Ascending aorta (tissue), 2 donors: ENCODE data around the gene ZSCAN21. TPM values are rescaled to one million over a fixed set of nuclear protein-coding genes. Genes with fewer than 3 reads are reported as not detected.

ENCODE experiments used
- DNase-seq, 2 donors: peaks; one replicate each; pipeline ENCODE4 v3.0.0-alpha.2; 2019; ENCODE audit warnings: low spot score in 2 of 2
- H3K27ac ChIP-seq, 2 donors: fragments of 200-600 bp; sonication (generic); one replicate each; pipeline ENCODE4 v1.5.1; 2016 to 2017; ENCODE audit warnings: mild to moderate bottlenecking in 1 of 2
- H3K27me3 ChIP-seq: fragments of 200-600 bp; sonication (generic); one replicate; pipeline ENCODE4 v1.5.1; 2017
- H3K36me3 ChIP-seq, 2 donors: fragments of 200-600 bp; sonication (generic); one replicate each; pipeline ENCODE4 v1.5.1; 2016
- H3K4me1 ChIP-seq, 2 donors: fragments of 200-600 bp; sonication (generic); one replicate each; pipeline ENCODE4 v1.5.1; 2016 to 2017; ENCODE audit warnings: mild to moderate bottlenecking in 1 of 2
- H3K4me3 ChIP-seq, 2 donors: fragments of 200-600 bp; sonication (generic); one replicate each; pipeline ENCODE4 v1.5.1; 2016 to 2017; ENCODE audit warnings: mild to moderate bottlenecking in 1 of 2
- H3K9me3 ChIP-seq, 2 donors: fragments of 200-600 bp; sonication (generic); one replicate each; pipeline ENCODE4 v1.5.1; 2016
- CTCF ChIP-seq, 3 experiments: fragments of 200-600 bp in 2 of 3; fragments of 450-650 bp in 1 of 3; sonication (generic) in 2 of 3; IDR thresholded peaks; one replicate each; pipeline ENCODE4 v1.5.1; 2016 to 2019; ENCODE audit warnings: antibody characterized with exemption in 3 of 3, mild to moderate bottlenecking in 1 of 3, moderate library complexity in 1 of 3
- intact Hi-C: fragments of 100-400 bp; cut with DNase I; formaldehyde crosslinking; loops from one replicate; pipeline ENCODE4 v1.15.1; 2023
- total RNA-seq: library from RNA; depleted of rRNA; stranded (reverse); fragments of >200 nt; gene quantifications from one replicate; pipeline ENCODE4 v1.1.0, GENCODE V29; 2016

ZSCAN21 gene
- total RNA-seq, 1 donor from 2014 or later, result 58.5 TPM

- Histone ChIP-seq H3K4me1 (peaks cover 4 to 15% of the 10 kb centered on the region in 2 donors), H3K36me3 (peaks cover 32 to 56% of the 10 kb centered on the region in 2 donors), H3K4me3 (peak within 1 kb of the TSS; percentile 87), H3K27me3 (no peaks in the 10 kb centered on the region), H3K9me3 (no peaks in the 10 kb centered on the region), H3K27ac (peak within 1 kb of the TSS; percentile 93 to 95)
- TF ChIP-seq CTCF (IDR thresholded peaks at IDR 0.05), result no peak
- intact Hi-C loops, result loop anchor here (1.0 to 2.0 kb wide), 4 partner anchors 18 to 76 kb away; partner anchors contain the start of genes CNPY4, GPC2, STAG3 and TAF6
- peak; percentile 93 to 99 for DNase-seq
Observed at GRCh38 chr7:100101016-100101862, 51.7 kb downstream of the ZSCAN21 start, which contains the start of the genes AP4M1 and MCM7. Gene AP4M1, plus strand, starts transcription at chr7:100101643. Its CDS starts 72 bp downstream, at chr7:100101715. Gene MCM7, minus strand, starts transcription at chr7:100101397. Its CDS starts 103 bp downstream, at chr7:100101294.

GRCh38 chr7:100102950-100103840 is 53.6 kb downstream of the ZSCAN21 start:
- Histone ChIP-seq H3K27ac (no peak overlapping the region), H3K27me3 (no peaks in the 10 kb centered on the region), H3K4me1 (peaks cover 4 to 15% of the 10 kb centered on the region in 2 donors), H3K36me3 (peaks cover 42 to 55% of the 10 kb centered on the region in 2 donors), H3K4me3 (no peak overlapping the region), H3K9me3 (no peaks in the 10 kb centered on the region)
- intact Hi-C loops, result no loop called here
- no peak for DNase-seq
- no peak for TF ChIP-seq CTCF (IDR thresholded peaks at IDR 0.05)

GRCh38 chr7:100105534-100105933 is 56.0 kb downstream of the ZSCAN21 start:
- Histone ChIP-seq H3K36me3 (peaks cover 50 to 62% of the 10 kb centered on the region in 2 donors), H3K27me3 (no peaks in the 10 kb centered on the region), H3K4me3 (no peak overlapping the region), H3K9me3 (no peaks in the 10 kb centered on the region), H3K27ac (no peak overlapping the region), H3K4me1 (peaks cover 0 to 3% of the 10 kb centered on the region in 2 donors)
- no peak for TF ChIP-seq CTCF (IDR thresholded peaks at IDR 0.05)
- no peak for DNase-seq
- intact Hi-C loops, result no loop called here

- H3K4me1 ChIP-seq, result no peaks in the 10 kb centered on the region
- H3K36me3 ChIP-seq, result peaks cover 58 to 73% of the 10 kb centered on the region in 2 donors
- H3K4me3 ChIP-seq, result no peak overlapping the region
- no peaks in the 10 kb centered on the region for H3K27me3 ChIP-seq
- no peak for DNase-seq
- H3K27ac ChIP-seq, result no peak overlapping the region
- H3K9me3 ChIP-seq, result no peaks in the 10 kb centered on the region
- intact Hi-C loops, result no loop called here
- TF ChIP-seq CTCF (IDR thresholded peaks at IDR 0.05), result no peak
Observed at GRCh38 chr7:100106633-100107032, 57.1 kb downstream of the ZSCAN21 start.

- DNase-seq, result no peak
- Histone ChIP-seq H3K4me3 (no peak overlapping the region), H3K9me3 (no peaks in the 10 kb centered on the region), H3K36me3 (peaks cover 64 to 79% of the 10 kb centered on the region in 2 donors), H3K27ac (no peak overlapping the region), H3K4me1 (no peaks in the 10 kb centered on the region), H3K27me3 (no peaks in the 10 kb centered on the region)
- intact Hi-C loops, result no loop called here
- TF ChIP-seq CTCF (IDR thresholded peaks at IDR 0.05), result no peak
Observed at GRCh38 chr7:100107125-100107737, 57.7 kb downstream of the ZSCAN21 start.
